ENCODE measurements around the gene CBX8. TPM values are rescaled to one million over a fixed set of nuclear protein-coding genes. Genes with fewer than 3 reads are reported as not detected.

CBX8 gene
- total RNA-seq, 1 donor from 2014 or later = 5.3 TPM

GRCh38 chr17:79836972-79837887 lies 40.4 kb upstream of the CBX8 start:
- intact Hi-C loops (cut with DNase I) = no loop called here
- ATAC-seq = peak; percentile 23
- DNase-seq (ENCODE audit: missing footprints) = peak; percentile 89

GRCh38 chr17:79836510-79836971 lies 39.7 kb upstream of the CBX8 start:
- DNase-seq (ENCODE audit: missing footprints) (no peak), ATAC-seq (no peak)
- intact Hi-C loops (cut with DNase I) = no loop called here

GRCh38 chr17:79835953-79836509 lies 39.2 kb upstream of the CBX8 start:
- intact Hi-C loops (cut with DNase I) = no loop called here
- ATAC-seq = no peak
- DNase-seq (ENCODE audit: missing footprints) = no peak

GRCh38 chr17:79835470-79835899 lies 38.6 kb upstream of the CBX8 start:
- DNase-seq (ENCODE audit: missing footprints) = no peak
- no peak for ATAC-seq
- intact Hi-C loops (cut with DNase I) = no loop called here

- intact Hi-C loops (cut with DNase I) = no loop called here
- DNase-seq (ENCODE audit: missing footprints) (no peak), ATAC-seq (no peak)
Observed at GRCh38 chr17:79834565-79835469, 37.9 kb upstream of the CBX8 start.

- no peak for DNase-seq (ENCODE audit: missing footprints)
- intact Hi-C loops (cut with DNase I) = no loop called here
- ATAC-seq = no peak
Observed at GRCh38 chr17:79833744-79834564, 37.1 kb upstream of the CBX8 start.

GRCh38 chr17:79833110-79833450 lies 36.2 kb upstream of the CBX8 start:
- DNase-seq (ENCODE audit: missing footprints) (no peak), ATAC-seq (no peak)
- intact Hi-C loops (cut with DNase I) = no loop called here

GRCh38 chr17:79832218-79833109 lies 35.6 kb upstream of the CBX8 start:
- intact Hi-C loops (cut with DNase I) = no loop called here
- DNase-seq (ENCODE audit: missing footprints) = no peak
- peak; percentile 15 for ATAC-seq

- DNase-seq (ENCODE audit: missing footprints) (peak; percentile 86), ATAC-seq (peak; percentile 66)
- intact Hi-C loops (cut with DNase I) = no loop called here
Observed at GRCh38 chr17:79831265-79832217, 34.7 kb upstream of the CBX8 start.

GRCh38 chr17:79830763-79831264 lies 33.9 kb upstream of the CBX8 start:
- intact Hi-C loops (cut with DNase I) = no loop called here
- DNase-seq (ENCODE audit: missing footprints) (no peak), ATAC-seq (no peak)

GRCh38 chr17:79830303-79830702 lies 33.4 kb upstream of the CBX8 start:
- ATAC-seq (no peak), DNase-seq (ENCODE audit: missing footprints) (no peak)
- intact Hi-C loops (cut with DNase I) = no loop called here

- ATAC-seq (no peak), DNase-seq (ENCODE audit: missing footprints) (no peak)
- intact Hi-C loops (cut with DNase I) = no loop called here
Observed at GRCh38 chr17:79829457-79829856, 32.6 kb upstream of the CBX8 start.

GRCh38 chr17:79829004-79829403 lies 32.1 kb upstream of the CBX8 start:
- DNase-seq (ENCODE audit: missing footprints) = no peak
- intact Hi-C loops (cut with DNase I) = no loop called here
- ATAC-seq = no peak

- ATAC-seq = no peak
- intact Hi-C loops (cut with DNase I) = no loop called here
Observed at GRCh38 chr17:79826841-79827578, 30.1 kb upstream of the CBX8 start.

GRCh38 chr17:79826204-79826680 lies 29.4 kb upstream of the CBX8 start:
- intact Hi-C loops (cut with DNase I) = no loop called here
- DNase-seq (ENCODE audit: missing footprints) = no peak
- peak; percentile 22 for ATAC-seq

More at GRCh38 chr17:79826841-79827578, 30.1 kb upstream of the CBX8 start:
- DNase-seq (ENCODE audit: missing footprints) = no peak

- no peak for ATAC-seq
- intact Hi-C loops (cut with DNase I) = no loop called here
- DNase-seq (ENCODE audit: missing footprints) = no peak
Observed at GRCh38 chr17:79825580-79825921, 28.7 kb upstream of the CBX8 start.

Measured in Right ventricle myocardium inferior (tissue), 1 donor.